Upper lobe of left lung (tissue), 6 donors: ENCODE measurements around the gene FNDC3B. TPM values are rescaled to one million over a fixed set of nuclear protein-coding genes. Genes with fewer than 3 reads are reported as not detected.

Source experiments
- ATAC-seq, 2 donors: fragments of 200-7000 bp; cut with Tn5 transposase; one replicate each; pipeline ENCODE4 v1.9.1; 2022; ENCODE audit warnings: mild to moderate bottlenecking in 2 of 2, moderate library complexity in 2 of 2; ENCODE audit not compliant: low FRiP score in 2 of 2
- DNase-seq, 2 donors: peaks; one replicate each; pipeline ENCODE4 v3.0.0-alpha.2; 2019 to 2020
- H3K27ac ChIP-seq, 4 donors: fragments of 200-600 bp; sonication (generic); one replicate each; pipeline ENCODE4 v1.5.1; 2016 to 2019
- H3K27me3 ChIP-seq, 4 donors: fragments of 200-600 bp; sonication (generic); one replicate each; pipeline ENCODE4 v1.5.1; 2017 to 2019
- H3K36me3 ChIP-seq, 4 donors: fragments of 200-600 bp; sonication (generic); one replicate each; pipeline ENCODE4 v1.5.1; 2016 to 2019
- H3K4me1 ChIP-seq, 4 donors: fragments of 200-600 bp; sonication (generic); one replicate each; pipeline ENCODE4 v1.5.1; 2018 to 2019
- H3K4me3 ChIP-seq, 4 donors: fragments of 200-600 bp; sonication (generic); one replicate each; pipeline ENCODE4 v1.5.1; 2017 to 2019; ENCODE audit warnings: mild to moderate bottlenecking in 2 of 4, moderate library complexity in 1 of 4
- H3K9me3 ChIP-seq, 4 donors: fragments of 200-600 bp; sonication (generic); one replicate each; pipeline ENCODE4 v1.5.1; 2018 to 2019
- CTCF ChIP-seq, 6 experiments: fragments of 450-650 bp in 4 of 6; fragments of 200-600 bp in 2 of 6; sonication (generic) in 2 of 6; IDR thresholded peaks; one replicate each; pipeline ENCODE4 v1.5.1; 2016 to 2019; ENCODE audit warnings: antibody characterized with exemption in 6 of 6
- EP300 ChIP-seq, 4 donors: sonication (generic); formaldehyde crosslinking; IDR thresholded peaks; one replicate each; pipeline ENCODE4 v1.5.1; 2017; ENCODE audit warnings: antibody characterized with exemption in 4 of 4, control low read depth in 2 of 4
- POLR2A ChIP-seq, 4 donors: fragments of 450-650 bp; IDR thresholded peaks; one replicate each; pipeline ENCODE4 v1.5.1; 2016 to 2017; ENCODE audit warnings: antibody characterized with exemption in 4 of 4, mild to moderate bottlenecking in 2 of 4
- POLR2AphosphoS5 ChIP-seq, 2 donors: sonication (generic); formaldehyde crosslinking; IDR thresholded peaks; one replicate each; pipeline ENCODE4 v1.5.1; 2017; ENCODE audit warnings: antibody characterized with exemption in 2 of 2
- WGBS, 2 donors: methylation state at CpG; one replicate each; pipeline ENCODE4 v1.1.5; 2017 to 2018; 5-methylcytosine and 5-hydroxymethylcytosine counted together
- total RNA-seq, 6 donors: library from RNA; depleted of rRNA in 4 of 6; stranded (reverse); fragments of >200 nt in 4 of 6; gene quantifications; one replicate each; pipeline versions ENCODE4 v1.1.0 to v1.2.1, GENCODE V29; 2016 to 2021
- donor health status: DM: no; HTN: no; CAD: no; lungs with moderate emphysema.
- donor health status: DM: no; HTN: yes; CAD: no; lungs with severe emphysema.

The FNDC3B gene
- total RNA-seq, 6 donors from 2014 or later, result 73.3 to 167 (median 119) TPM

GRCh38 chr3:172317984-172318383 is 278.6 kb downstream of the FNDC3B start:
- peaks cover 20 to 39% (median 28%) of the 10 kb centered on the region in 4 donors for H3K4me1 ChIP-seq
- peaks cover 0 to 35% (median 3%) of the 10 kb centered on the region in 4 donors for H3K36me3 ChIP-seq

GRCh38 chr3:172319595-172319994 is 280.2 kb downstream of the FNDC3B start:
- 75 to 78% methylated on average over 8 of the region's 8 CpGs for whole genome bisulfite sequencing, 2 donors
- H3K36me3 ChIP-seq, result peaks cover 0 to 36% (median 7%) of the 10 kb centered on the region in 4 donors
- H3K27ac ChIP-seq, result peak overlapping the region; percentile 44 to 75 (median 68)
- no peaks in the 10 kb centered on the region for H3K9me3 ChIP-seq
- peaks cover 21 to 45% (median 31%) of the 10 kb centered on the region in 4 donors for H3K4me1 ChIP-seq
- H3K4me3 ChIP-seq, result no peak overlapping the region
- no peak for DNase-seq
- TF ChIP-seq CTCF (IDR thresholded peaks at IDR 0.05) (no peak), POLR2A (IDR thresholded peaks at IDR 0.05) (no peak), POLR2AphosphoS5 (IDR thresholded peaks at IDR 0.05) (no peak), EP300 (IDR thresholded peaks at IDR 0.05) (no peak)
- no peak for ATAC-seq
- H3K27me3 ChIP-seq, result no peaks in the 10 kb centered on the region

More at GRCh38 chr3:172317984-172318383, 278.6 kb downstream of the FNDC3B start:
- no peak for TF ChIP-seq CTCF (IDR thresholded peaks at IDR 0.05)
- TF ChIP-seq EP300 (IDR thresholded peaks at IDR 0.05), result peak in 2 of 4 donors; percentile 11 to 50
- peak; percentile 44 for TF ChIP-seq POLR2AphosphoS5 (IDR thresholded peaks at IDR 0.05)
- no peak for TF ChIP-seq POLR2A (IDR thresholded peaks at IDR 0.05)
- Histone ChIP-seq H3K27me3 (no peaks in the 10 kb centered on the region), H3K9me3 (no peaks in the 10 kb centered on the region), H3K4me3 (no peak overlapping the region), H3K27ac (peak overlapping the region; percentile 65 to 75 (median 68))
- 24 to 25% methylated on average over 1 of the region's 1 CpG for WGBS, 2 donors
- DNase-seq, result peak in 1 of 2 donors; percentile 24
- ATAC-seq, result peak; percentile 52 to 89

- H3K4me3 ChIP-seq, result no peak overlapping the region
- H3K27ac ChIP-seq, result peak overlapping the region in 3 of 4 donors; percentile 32 to 46 (median 44)
- no peak for ATAC-seq
- TF ChIP-seq CTCF (IDR thresholded peaks at IDR 0.05), result no peak
- TF ChIP-seq POLR2AphosphoS5 (IDR thresholded peaks at IDR 0.05), result no peak
- TF ChIP-seq EP300 (IDR thresholded peaks at IDR 0.05), result no peak
- TF ChIP-seq POLR2A (IDR thresholded peaks at IDR 0.05), result no peak
- no peaks in the 10 kb centered on the region for H3K9me3 ChIP-seq
- no peaks in the 10 kb centered on the region for H3K27me3 ChIP-seq
- 64 to 66% methylated on average over 2 of the region's 2 CpGs for WGBS, 2 donors
- H3K36me3 ChIP-seq, result peaks cover 0 to 44% (median 11%) of the 10 kb centered on the region in 4 donors
- H3K4me1 ChIP-seq, result peaks cover 21 to 47% (median 29%) of the 10 kb centered on the region in 4 donors
- no peak for DNase-seq
Measured at GRCh38 chr3:172320468-172320867, 281.1 kb downstream of the FNDC3B start.

GRCh38 chr3:172321035-172321434 is 281.7 kb downstream of the FNDC3B start:
- H3K27ac ChIP-seq, result peak overlapping the region in 1 of 4 donors; percentile 46
- ATAC-seq, result peak in 1 of 2 donors; percentile 42
- peak in 2 of 6 experiments; percentile 34 to 40 for TF ChIP-seq CTCF (IDR thresholded peaks at IDR 0.05)
- TF ChIP-seq POLR2A (IDR thresholded peaks at IDR 0.05), result no peak
- TF ChIP-seq POLR2AphosphoS5 (IDR thresholded peaks at IDR 0.05), result no peak
- no peak for TF ChIP-seq EP300 (IDR thresholded peaks at IDR 0.05)
- DNase-seq, result no peak
- 61 to 67% methylated on average over 2 of the region's 2 CpGs for WGBS, 2 donors
- H3K36me3 ChIP-seq, result peaks cover 0 to 50% (median 12%) of the 10 kb centered on the region in 4 donors
- peaks cover 21 to 47% (median 28%) of the 10 kb centered on the region in 4 donors for H3K4me1 ChIP-seq
- H3K9me3 ChIP-seq, result no peaks in the 10 kb centered on the region
- no peaks in the 10 kb centered on the region for H3K27me3 ChIP-seq
- H3K4me3 ChIP-seq, result no peak overlapping the region
